GM21825 (cell line): ENCODE data around the gene TRDN.
"Not testable (repeated sequence)": the region's sequence is repeated elsewhere in the genome, so short reads cannot be mapped to it uniquely, and the experiment has no call there.

Experiments
- ATAC-seq: cut with Tn5 transposase; IDR thresholded peaks from one replicate; pipeline ENCODE4 v1.9.1; 2021; ENCODE audit warnings: mild to moderate bottlenecking, moderate library complexity; ENCODE audit not compliant: unreplicated experiment

TRDN gene

DNA sequence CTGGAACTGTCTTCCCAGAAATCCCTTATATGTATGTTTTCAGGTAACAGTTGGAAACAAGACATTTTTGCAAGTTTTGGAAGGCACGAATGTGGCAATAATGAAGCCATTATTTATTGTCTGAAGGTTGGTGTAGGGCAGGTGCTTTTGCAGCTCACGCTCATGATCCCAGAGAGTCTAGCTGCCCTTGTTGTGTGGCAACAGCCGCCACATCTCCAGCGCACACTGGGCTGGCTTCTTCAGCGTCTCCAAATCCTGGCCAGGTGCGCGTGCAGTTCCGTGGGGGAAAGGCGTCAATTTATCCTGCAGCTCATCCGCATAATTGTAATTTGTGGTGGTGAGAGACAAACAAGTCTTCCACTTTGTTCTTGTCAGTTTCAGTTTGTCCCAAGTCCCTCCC is 71.2 kb downstream of the TRDN start:
- ATAC-seq, result no peak

DNA sequence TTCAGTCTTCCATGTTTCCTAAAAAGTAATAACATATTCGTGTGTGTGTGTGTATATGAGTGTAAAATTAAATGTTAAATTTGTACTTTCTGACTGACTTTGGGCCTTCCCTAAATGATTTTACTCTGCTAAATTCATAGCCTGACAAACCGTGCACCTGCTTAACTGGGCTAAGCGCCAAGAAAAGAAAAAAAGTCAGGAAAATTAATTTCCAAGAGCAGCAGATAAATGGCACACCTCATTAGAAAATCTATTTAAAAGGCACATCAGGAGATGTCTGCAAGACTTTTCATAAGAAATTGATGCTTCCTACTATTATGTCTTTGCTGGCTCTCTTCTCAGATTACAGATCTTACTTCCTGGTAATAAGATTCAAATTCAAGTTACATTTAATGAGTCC is 72.4 kb downstream of the TRDN start:
- no peak for ATAC-seq

DNA sequence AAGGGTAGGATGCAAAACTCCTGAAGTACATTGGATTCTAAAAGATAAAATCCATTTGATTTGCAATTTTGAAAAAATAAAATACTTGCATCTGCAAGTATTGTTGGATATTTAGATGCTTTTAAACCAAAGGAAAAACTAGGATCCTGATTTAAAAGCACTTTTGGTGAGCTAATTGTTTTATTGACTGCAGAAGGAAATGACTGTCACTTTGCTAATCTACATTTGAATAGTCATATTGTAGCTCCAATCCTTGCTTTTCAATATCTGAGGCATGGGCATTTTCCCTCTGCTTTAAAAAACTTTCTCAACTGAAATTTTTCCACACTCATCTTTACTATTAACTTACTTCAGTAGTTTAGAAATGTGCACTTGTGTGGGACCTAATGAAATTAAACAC is 74.1 kb downstream of the TRDN start:
- ATAC-seq, result no peak

DNA sequence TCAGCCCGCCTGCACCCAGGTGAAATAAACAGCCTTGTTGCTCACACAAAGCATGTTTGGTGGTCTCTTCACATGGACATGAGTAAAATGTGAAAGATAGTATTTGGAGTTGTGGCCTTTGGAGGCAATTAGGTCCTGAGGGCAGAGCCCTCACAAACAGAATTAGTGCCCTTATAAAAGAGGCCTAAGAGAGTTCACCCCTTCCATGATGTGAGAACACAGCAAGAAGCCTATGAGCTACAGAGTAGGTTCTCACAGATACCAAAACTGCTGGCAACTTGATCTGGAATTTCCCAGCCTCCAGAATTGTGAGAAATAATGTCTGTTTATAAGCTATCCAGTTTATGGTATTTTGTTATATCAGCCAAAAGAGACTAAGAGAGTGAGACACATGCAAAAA is 74.5 kb downstream of the TRDN start:
- ATAC-seq, result no peak

DNA sequence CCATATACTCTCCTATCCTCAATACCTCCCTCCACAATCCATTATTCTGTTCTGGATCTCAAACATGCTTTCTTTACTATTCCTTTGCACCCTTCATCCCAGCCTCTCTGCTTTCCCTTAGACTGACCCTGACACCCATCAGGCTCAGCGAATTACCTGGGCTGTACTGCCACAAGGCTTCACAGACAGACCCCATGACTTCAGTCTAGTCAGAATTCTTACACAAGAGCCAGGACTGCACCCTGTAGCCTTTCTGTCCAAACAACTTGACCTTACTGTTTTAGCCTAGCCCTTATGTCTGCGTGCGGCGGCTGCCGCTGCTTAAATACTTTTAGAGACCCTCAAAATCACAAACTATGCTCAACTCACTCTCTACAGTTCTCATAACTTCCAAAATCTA is 76.9 kb downstream of the TRDN start:
- not testable (repeated sequence) for ATAC-seq

DNA sequence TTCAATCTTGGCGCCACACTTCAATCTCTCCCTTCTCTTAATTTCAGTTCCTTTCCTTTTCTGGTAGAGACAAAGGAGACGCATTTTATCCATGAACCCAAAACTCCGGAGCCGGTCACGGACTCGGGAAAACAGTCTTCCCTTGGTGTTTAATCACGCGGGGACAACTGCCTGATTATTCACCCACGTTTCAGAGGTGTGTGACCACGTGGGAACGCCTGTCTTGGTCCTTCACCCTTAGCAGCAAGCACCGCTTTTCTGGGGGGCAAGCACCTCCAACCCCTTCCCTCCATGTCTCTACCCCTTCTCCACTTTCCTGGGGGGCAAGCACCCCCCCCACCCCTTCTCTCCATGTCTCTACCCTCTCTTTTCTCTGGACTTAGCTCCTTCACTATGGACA is 79.3 kb downstream of the TRDN start:
- ATAC-seq, result not testable (repeated sequence)

DNA sequence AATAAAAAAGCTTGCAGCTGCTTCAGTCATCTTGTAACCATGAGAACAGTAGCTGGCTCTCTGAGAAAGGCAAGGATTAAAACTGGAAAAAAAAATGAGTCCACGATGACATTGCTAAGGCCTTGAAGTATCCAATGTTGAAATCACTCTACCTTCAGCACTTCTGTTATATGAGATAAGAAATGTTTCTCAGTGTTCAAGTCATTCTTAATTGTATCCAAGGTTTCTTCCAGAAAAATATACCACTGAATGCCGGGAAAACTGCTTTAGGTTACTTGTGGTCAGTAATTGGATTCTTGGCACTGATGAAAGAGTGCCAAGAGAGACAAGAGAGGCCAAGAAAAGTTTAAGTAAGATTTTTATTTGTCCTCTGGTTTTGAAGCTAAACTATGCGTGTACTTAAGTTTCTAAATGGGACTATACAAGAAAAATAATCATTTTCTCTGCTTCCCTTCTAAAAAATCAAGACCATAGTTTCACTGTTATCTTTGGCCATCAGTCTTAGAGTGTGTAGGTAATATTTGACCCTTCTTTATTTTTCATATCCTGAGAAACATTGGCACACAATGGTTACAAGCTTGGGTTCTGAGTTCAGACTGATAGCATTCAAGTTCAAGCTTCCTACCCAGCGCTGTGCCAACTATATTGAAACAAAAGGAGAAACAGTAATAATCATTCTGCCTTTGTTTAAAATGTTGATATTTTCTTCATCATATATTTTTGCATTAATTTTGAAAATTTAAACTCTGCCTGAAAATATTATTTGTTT is 84.6 kb downstream of the TRDN start:
- no peak for ATAC-seq

DNA sequence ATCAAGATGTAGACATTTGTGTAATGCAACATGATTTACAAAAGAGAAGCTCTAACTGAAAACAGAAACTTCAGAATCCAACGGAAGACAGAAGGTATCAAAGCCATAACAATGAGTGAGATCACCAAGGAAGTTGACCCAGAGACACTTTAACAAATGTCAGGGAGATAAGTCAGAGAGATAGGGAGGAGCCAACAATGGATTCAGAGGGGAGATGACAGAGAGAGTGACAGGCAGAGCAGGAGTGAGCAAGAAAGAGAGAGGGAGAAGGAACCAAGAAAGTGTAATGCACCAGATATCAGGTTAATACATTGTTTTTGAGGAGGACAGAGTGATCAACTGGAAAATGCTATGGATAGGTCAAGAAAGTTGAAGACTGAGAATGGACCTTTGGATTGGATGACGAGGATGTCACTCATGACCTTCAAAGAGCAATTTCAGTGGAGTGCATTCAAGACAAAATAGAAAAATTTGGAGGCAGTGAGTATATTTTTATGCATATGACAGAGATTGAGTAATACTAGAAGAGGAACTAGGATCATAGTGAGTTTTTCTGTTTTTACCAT is 86.6 kb downstream of the TRDN start:
- ATAC-seq, result no peak

DNA sequence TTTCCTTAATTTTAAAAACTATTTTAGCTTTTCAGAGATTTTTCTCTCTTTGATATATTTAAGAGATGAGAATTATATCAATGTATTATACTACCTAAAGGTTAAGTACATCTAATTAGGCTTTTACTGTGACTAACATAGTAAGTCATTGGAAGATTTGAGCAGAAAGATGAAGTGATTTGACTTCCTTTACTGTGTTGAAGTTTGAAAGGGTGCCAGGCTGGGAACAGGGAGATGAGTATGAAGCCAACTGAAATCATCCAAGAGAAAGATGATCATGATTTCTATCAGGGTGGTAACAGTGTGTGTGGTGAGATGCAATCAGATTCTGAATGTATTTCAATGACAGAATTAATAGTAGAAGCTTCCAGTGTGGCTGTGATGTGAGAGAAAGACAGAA is 87.3 kb downstream of the TRDN start:
- ATAC-seq, result no peak

DNA sequence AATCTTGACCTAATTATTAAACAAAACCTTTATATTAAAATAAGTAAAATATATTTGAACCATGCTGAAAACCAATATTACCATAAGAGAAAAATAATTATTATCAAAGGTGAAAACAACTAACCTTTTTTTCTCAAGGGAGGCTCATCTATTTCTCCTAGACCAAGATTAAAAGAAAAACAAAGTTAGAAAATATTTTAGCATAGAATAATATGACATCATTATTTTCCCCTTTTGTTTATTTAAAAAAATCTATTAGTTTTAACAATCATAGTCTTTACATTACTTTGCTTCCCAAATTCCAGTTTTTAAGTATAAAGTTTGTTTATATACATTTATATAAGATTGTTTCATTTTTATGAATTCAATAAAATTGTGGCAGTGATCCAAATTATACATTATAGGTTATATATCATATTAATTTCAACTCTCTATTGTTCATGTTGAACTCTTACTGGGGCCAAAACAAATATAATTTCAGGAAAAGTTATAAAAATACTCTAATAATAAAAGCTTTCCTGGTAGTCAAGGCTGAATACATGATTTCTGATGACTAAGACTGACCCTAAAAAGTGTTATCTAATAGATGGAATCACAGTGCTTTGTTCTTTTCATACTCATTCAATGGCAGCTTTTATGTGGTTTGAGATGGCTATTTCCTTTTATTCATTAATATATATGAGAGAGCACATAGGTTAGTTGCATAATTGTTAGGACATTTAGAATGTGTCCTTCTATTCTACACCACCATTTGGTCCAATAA is 89.4 kb downstream of the TRDN start:
- no peak for ATAC-seq

DNA sequence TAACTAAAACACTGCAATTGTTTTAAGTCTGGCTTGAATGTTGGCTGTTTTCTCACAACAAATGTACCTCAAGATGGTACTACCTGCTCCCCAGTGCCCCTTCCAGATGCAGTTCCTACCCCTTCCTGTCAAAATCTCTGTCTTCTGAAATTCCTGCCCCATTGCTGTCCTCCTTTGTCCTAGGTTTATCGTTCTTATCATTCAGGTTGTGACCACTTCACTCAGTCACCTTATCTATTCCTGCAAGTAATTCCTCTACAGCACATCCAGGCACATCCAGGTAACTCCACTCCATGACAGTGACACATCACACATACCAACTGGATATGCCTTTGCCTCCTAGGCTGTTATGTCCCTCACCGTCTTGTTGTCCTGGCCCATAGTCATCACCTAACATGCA is 90.2 kb downstream of the TRDN start:
- ATAC-seq, result no peak

DNA sequence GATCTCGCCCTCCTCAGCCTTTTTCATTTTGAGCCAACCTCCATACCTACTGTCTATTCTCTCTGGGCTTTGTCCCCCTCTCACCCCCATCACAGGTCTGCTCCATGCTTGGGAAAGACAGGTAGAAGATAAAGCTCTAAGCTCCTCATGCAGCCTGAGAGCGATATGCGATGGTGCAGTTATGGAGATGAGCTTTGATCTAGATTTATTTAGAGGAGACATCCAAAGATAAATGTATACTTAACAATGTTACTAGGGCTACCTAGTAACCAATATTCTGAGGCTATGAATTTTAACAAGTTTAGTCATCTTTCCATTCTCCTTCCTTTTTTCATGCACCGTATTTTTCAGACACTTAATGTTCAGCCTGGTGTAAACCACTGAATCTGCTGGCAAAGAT is 95.3 kb downstream of the TRDN start:
- ATAC-seq, result no peak

DNA sequence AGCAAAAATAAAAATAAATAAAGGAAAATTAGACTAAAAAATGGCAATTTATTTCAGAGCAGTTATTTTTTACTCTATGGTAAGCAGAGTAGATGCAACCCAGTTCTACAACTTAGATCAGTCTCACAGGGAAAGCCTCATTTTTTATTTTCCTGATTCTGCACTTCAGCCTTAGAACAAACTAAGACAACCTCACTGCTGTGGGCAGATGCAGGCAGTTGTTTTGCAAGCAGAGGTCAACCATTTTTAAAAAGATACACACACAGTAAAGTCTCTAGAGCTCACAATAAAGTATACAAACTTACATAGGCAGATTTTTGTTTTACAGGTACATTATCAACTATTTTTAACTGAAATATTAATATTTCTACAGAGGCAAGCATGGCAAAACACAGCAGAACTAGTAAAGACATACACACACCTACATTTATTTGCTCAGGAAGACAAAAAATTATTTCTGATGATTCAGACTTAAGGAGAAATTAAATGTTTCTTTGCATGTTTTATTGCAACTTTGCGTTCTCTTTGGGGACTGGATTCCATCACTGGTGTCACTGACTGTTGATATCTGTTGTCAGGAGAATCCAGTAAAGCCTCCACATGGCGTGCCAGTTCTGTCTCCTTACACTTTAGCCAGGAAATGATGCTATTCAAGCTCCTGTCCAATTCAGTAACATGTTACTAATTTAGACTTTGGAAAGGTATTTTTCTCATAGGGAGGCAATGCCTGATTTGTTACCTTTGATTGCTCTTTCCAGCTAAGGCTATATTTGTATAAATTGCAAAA is 102.7 kb downstream of the TRDN start:
- ATAC-seq, result no peak

DNA sequence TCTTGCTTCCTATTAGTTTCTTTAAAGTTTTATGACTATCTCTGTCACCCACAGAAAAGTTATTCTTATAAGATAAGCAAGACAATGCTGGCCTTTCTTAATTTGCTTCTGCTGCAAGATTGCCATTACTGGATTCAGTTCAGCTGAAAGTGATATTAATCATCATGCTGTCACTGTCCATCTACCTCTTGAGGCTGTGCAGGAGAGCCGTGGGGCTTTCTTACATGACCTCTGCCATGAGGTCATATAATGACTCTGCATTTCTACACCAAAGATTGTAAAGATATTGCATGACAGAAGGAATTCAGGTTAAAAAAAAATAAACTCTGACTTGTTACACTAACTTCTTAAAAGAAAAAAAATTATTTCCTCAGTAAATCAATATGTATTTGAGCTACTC is 106.9 kb downstream of the TRDN start:
- ATAC-seq, result no peak

DNA sequence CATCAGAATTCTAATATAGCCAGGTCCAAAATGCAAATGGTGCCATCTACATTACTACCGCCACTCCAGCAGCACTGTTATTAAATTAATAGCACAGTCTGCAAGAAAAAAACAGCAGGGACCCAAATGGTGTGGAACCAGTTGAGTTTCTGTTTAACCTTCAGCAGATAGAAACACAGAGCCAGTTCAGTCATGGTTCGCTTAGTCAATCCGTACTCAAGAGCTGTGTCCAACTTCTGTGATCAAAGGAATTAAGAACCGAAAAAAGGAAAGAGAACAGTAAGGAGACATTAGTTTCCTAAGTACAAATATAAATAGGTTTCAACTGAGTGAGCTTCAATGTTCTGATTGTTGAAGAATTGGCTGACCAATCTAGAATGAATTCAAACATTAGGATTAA is 107.7 kb downstream of the TRDN start:
- ATAC-seq, result no peak

DNA sequence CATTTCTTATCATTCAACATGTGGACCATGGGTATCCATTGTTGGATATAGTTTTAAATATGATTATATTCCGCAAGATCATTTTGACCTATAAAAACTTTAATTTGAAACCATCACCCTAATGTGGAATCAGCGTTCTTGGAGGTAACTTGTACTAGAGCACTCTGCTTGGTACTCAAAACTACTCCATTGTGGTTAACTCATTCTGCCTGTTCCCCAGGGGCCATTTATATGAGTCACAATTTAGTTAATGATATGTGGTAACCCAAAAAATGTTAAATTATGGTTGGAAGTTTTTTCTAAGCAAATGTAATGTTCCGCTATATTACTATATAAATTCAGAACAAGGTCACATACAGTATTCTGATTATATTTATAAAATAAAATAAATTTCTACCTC is 109.3 kb downstream of the TRDN start:
- ATAC-seq, result no peak

DNA sequence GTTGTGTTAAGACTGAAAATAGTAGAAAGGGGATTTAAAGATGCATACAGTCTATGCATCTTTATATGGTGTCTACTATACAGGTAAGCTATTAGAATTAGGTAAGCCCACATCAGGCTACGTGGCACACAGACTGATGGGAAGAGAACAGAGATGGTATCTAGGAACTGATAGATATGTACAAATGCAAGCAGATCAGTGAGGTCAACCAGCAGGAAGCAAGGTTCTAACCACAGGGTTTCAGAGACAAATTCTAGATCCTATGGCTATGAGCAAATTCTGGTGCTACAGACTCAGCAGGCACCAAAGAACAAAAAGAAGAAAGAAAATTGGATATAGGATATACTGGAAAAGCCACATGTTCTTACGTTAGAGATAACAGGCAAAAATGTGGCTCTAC is 110.6 kb downstream of the TRDN start:
- no peak for ATAC-seq

DNA sequence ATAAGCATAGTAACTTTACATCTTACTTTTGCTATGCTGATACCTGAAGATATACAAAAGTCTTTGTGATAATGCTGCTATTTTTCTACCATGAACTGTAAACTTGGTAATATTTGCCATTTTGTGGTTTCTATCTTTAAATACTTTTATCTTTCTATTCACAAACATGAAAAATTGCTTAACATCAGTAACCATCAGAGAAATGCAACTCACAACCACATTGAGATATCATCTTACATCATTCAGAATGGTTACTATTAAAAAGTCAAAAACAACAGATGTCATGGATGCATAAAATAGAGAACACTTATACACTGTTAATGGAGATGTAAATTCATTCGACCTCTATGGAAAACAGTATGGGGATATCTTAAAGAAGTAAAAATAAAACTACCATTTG is 112.0 kb downstream of the TRDN start:
- no peak for ATAC-seq

DNA sequence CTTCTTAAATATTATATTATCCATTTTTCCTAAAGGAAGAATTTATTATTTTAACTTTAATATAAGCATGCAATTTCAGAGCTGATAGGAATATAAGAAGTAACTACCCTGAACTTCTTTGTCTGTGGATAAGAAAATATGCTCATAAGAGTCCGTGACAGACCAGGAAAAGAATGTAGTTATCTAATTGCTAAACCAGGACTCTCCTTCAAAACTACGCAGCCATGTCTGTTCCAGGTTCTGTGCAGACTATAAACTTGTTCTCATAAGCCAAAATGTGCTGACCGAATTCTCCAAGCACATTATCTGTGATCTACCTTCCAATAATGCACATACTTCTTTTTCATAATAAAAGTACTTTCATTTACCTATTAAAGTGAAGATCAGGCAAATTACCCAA is 116.5 kb downstream of the TRDN start:
- ATAC-seq, result no peak

DNA sequence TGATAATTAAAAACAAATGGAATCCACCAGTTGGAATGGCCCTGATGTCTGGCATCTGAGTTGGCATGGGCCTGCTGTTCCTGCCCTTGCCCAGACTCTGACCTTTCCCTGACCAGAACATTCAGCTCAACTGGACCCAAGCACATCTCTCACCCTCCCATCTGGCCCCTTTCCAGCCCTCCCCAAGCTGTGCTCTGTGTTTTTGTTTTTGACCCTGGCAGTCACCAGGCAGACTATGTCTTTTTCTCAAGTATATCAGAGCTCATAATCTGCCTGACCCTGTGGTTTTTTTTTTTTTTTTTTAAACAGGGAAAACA is 117.6 kb downstream of the TRDN start:
- ATAC-seq, result no peak

DNA sequence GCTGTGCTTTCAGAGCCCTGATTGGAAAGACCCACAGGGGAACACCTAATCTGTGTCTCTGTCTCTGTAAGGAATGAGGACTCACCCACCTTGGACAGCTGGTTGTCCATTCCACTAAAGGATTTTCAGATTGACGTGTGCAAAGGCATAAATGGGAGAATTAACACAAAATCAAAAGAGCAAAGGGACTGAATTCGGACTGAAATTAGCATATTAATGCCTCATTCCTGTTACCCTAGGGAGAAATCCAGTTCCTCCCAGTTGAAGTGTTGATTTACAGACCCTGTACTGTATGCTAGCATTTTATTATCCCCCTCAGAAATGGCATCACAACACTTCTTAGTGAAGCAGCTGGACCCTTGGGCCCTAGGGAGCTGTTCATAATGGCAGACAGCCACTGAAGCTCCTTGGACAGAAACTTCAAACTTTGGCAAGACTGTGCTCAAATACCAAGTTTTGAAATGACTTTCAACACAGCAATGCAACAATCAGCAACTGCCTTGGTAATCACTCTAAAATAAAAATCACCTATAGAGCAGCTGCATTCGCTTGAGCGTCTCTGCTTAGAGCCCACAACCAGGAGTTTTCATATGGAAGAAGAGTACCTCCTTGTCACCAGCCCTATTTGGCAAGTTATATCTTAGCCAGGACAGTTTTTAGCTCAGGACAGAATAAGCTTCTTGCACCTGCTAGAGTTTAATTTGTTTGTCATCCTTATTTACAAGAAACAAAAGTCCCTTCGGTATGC is 118.1 kb downstream of the TRDN start:
- ATAC-seq, result no peak
